NCI-H82 treated with DMSO at 0.1 percent for 48 hours (cell line): ENCODE measurements around the gene CLEC4A.
A peak's percentile ranks its signal among the peaks of the same experiment; 100 is the strongest.
"Not testable (repeated sequence)": the region's sequence is repeated elsewhere in the genome, so short reads cannot be mapped to it uniquely, and the experiment has no call there.

Source experiments
- DNase-seq: peaks from one replicate; lab custom pipeline; 2025; ENCODE audit not compliant: unreplicated experiment; lab: John Stamatoyannopoulos, UW

The CLEC4A gene

GRCh38 chr12:8123124-8123912 lies at the start of gene CLEC4A:
TSS of gene CLEC4A (plus strand) at chr12:8123617. CDS start at chr12:8123879, 262 bp downstream.
- DNase-seq, result no peak

GRCh38 chr12:8075935-8076334 lies 47.5 kb upstream of the CLEC4A start:
- no peak for DNase-seq

- DNase-seq, result no peak
Observed at GRCh38 chr12:8076366-8076765, 47.1 kb upstream of the CLEC4A start.

GRCh38 chr12:8077207-8077606 lies 46.2 kb upstream of the CLEC4A start:
- DNase-seq, result no peak

- peak; percentile 7 for DNase-seq
Observed at GRCh38 chr12:8078398-8078797, 45.0 kb upstream of the CLEC4A start.

GRCh38 chr12:8078916-8079315 lies 44.5 kb upstream of the CLEC4A start:
- DNase-seq, result no peak

GRCh38 chr12:8080120-8080519 lies 43.3 kb upstream of the CLEC4A start:
- DNase-seq, result no peak

- DNase-seq, result no peak
Observed at GRCh38 chr12:8081251-8081920, 42.0 kb upstream of the CLEC4A start.

- no peak for DNase-seq
Observed at GRCh38 chr12:8082808-8083100, 40.7 kb upstream of the CLEC4A start.

- DNase-seq, result not testable (repeated sequence)
Observed at GRCh38 chr12:8084351-8084750, 39.1 kb upstream of the CLEC4A start.

- peak; percentile 23 for DNase-seq
Observed at GRCh38 chr12:8087666-8088065, 35.8 kb upstream of the CLEC4A start.

- peak; percentile 80 for DNase-seq
Observed at GRCh38 chr12:8088574-8088973, 34.8 kb upstream of the CLEC4A start.

GRCh38 chr12:8089277-8089676 lies 34.1 kb upstream of the CLEC4A start:
- not testable (repeated sequence) for DNase-seq

GRCh38 chr12:8089716-8090115 lies 33.7 kb upstream of the CLEC4A start:
- no peak for DNase-seq

- no peak for DNase-seq
Observed at GRCh38 chr12:8093291-8093690, 30.1 kb upstream of the CLEC4A start.

GRCh38 chr12:8096281-8096915 lies 27.0 kb upstream of the CLEC4A start:
- no peak for DNase-seq

- DNase-seq, result no peak
Observed at GRCh38 chr12:8099235-8099634, 24.2 kb upstream of the CLEC4A start.

GRCh38 chr12:8108808-8109398 lies 14.5 kb upstream of the CLEC4A start:
- DNase-seq, result peak; percentile 9

- not testable (repeated sequence) for DNase-seq
Observed at GRCh38 chr12:8113117-8113516, 10.3 kb upstream of the CLEC4A start.

- no peak for DNase-seq
Observed at GRCh38 chr12:8120072-8120713, 3.2 kb upstream of the CLEC4A start.

GRCh38 chr12:8127138-8127537 lies 3.7 kb downstream of the CLEC4A start:
- DNase-seq, result no peak
